ENCODE measurements around the gene STAG2. TPM values are rescaled to one million over a fixed set of nuclear protein-coding genes. Genes with fewer than 3 reads are reported as not detected.
"Not testable (repeated sequence)": the region's sequence is repeated elsewhere in the genome, so short reads cannot be mapped to it uniquely, and the experiment has no call there.

The STAG2 gene
- 10 to 100 TPM; 89.4 to 96.9 TPM for total RNA-seq

DNA sequence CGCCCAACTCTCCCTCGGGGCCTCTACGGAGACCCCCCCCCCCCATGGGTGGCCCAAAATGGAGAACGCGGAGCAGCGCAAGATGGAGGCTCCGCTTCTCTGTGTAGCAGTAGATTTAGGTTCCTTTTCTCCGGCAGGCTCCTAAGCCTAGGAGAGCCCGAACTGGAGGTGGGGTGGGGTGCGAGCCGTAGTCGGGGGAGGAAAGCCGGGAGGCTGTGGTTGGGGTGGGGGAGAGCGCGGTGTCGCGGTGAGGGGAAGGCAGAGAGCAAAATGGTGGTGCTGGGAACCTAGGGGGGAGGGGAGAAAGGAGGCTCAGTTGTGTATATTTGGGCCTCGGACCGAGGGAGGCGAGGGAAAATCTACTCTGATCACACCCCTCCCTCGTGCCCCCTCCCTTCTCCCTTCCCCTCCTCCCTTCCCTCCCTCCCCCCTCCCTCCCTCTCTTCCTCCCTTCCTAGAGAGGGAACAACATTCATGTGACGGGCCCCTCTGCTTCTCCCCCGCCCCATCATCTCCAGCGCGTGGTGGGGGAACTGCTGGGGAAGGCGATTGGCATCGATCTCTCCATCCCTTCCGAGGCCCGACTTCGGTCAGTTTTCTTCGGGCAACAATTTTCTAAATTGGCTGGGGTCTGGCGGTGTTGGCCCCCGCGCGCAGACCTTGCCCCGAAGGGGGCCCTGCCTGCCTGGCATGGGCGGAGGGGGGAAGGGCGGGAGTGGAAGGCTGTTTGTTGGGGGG, at the start of gene STAG2:
Gene STAG2, plus strand, starts transcription at position 439 of the 738 bp plus-strand sequence. CDS start 60,922 bp downstream, outside the sequence.
- H3K27me3 Mint-ChIP-seq = no peaks in the 10 kb centered on the region
- peak within 1 kb of the TSS; percentile 97 to 100 for H3K27ac Mint-ChIP-seq
- H3K36me3 Mint-ChIP-seq = peaks cover 16% of the 10 kb centered on the region
- H3K9me3 Mint-ChIP-seq = no peaks in the 10 kb centered on the region
- DNase-seq (ENCODE audit: low spot score) = peak; percentile 67
- H3K4me3 Mint-ChIP-seq = peak within 1 kb of the TSS; percentile 100
- H3K4me1 Mint-ChIP-seq (ENCODE audit: low read depth in 2 of 2) = peaks cover 19 to 27% of the 10 kb centered on the region in 2 donors
- ATAC-seq = peak; percentile 18 to 21

- H3K4me1 Mint-ChIP-seq (ENCODE audit: low read depth in 2 of 2) = no peaks in the 10 kb centered on the region
- DNase-seq (ENCODE audit: low spot score) (no peak), ATAC-seq (no peak)
- no peaks in the 10 kb centered on the region for H3K9me3 Mint-ChIP-seq
- no peaks in the 10 kb centered on the region for H3K36me3 Mint-ChIP-seq
- H3K27me3 Mint-ChIP-seq = no peaks in the 10 kb centered on the region
- no peak overlapping the region for H3K27ac Mint-ChIP-seq
- no peak overlapping the region for H3K4me3 Mint-ChIP-seq
These were observed 44.4 kb upstream of the STAG2 start for GRCh38 chrX:123917069-123917468.

GRCh38 chrX:123918106-123918721, 43.3 kb upstream of the STAG2 start:
- Mint-ChIP-seq H3K27ac (no peak overlapping the region), H3K27me3 (no peaks in the 10 kb centered on the region), H3K9me3 (no peaks in the 10 kb centered on the region), H3K4me1 (ENCODE audit: low read depth in 2 of 2) (no peaks in the 10 kb centered on the region), H3K4me3 (no peak overlapping the region), H3K36me3 (no peaks in the 10 kb centered on the region)
- DNase-seq (ENCODE audit: low spot score) (no peak), ATAC-seq (no peak)

- Mint-ChIP-seq H3K36me3 (no peaks in the 10 kb centered on the region), H3K4me3 (no peak overlapping the region), H3K27me3 (no peaks in the 10 kb centered on the region), H3K9me3 (no peaks in the 10 kb centered on the region), H3K27ac (no peak overlapping the region), H3K4me1 (ENCODE audit: low read depth in 2 of 2) (no peaks in the 10 kb centered on the region)
- ATAC-seq (peak in 1 of 2 donors; percentile 52), DNase-seq (ENCODE audit: low spot score) (no peak)
These were observed 41.3 kb upstream of the STAG2 start for GRCh38 chrX:123920105-123920785.

DNA sequence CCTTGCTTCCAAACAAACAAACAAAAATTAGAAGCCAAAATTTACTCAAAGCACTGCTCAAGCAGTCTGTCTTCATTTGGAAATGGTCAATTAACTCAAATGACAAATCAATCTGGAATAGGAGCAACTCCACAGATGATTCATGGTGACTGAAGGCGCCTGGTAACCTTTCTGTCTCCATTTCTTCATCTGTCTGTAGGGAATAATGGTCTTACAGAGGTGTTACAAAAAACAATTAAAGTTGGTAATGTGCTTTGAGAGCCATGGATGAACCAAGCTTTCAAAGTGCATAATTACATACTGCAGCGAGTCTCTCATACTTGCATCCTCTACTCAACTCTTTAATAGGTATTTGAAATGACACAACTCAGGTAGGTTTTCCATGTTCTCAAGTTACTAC, 38.3 kb upstream of the STAG2 start:
- H3K4me3 Mint-ChIP-seq = no peak overlapping the region
- no peaks in the 10 kb centered on the region for H3K36me3 Mint-ChIP-seq
- ATAC-seq (no peak), DNase-seq (ENCODE audit: low spot score) (no peak)
- H3K4me1 Mint-ChIP-seq (ENCODE audit: low read depth in 2 of 2) = no peaks in the 10 kb centered on the region
- H3K9me3 Mint-ChIP-seq = no peaks in the 10 kb centered on the region
- H3K27ac Mint-ChIP-seq = no peak overlapping the region
- no peaks in the 10 kb centered on the region for H3K27me3 Mint-ChIP-seq

- H3K27ac Mint-ChIP-seq = no peak overlapping the region
- no peak for DNase-seq (ENCODE audit: low spot score)
- H3K4me3 Mint-ChIP-seq = no peak overlapping the region
- H3K9me3 Mint-ChIP-seq = no peaks in the 10 kb centered on the region
- H3K36me3 Mint-ChIP-seq = no peaks in the 10 kb centered on the region
- no peaks in the 10 kb centered on the region for H3K27me3 Mint-ChIP-seq
- H3K4me1 Mint-ChIP-seq (ENCODE audit: low read depth in 2 of 2) = no peaks in the 10 kb centered on the region
- ATAC-seq = peak in 1 of 2 donors; percentile 36
These were observed 37.3 kb upstream of the STAG2 start for GRCh38 chrX:123924186-123924585.

DNA sequence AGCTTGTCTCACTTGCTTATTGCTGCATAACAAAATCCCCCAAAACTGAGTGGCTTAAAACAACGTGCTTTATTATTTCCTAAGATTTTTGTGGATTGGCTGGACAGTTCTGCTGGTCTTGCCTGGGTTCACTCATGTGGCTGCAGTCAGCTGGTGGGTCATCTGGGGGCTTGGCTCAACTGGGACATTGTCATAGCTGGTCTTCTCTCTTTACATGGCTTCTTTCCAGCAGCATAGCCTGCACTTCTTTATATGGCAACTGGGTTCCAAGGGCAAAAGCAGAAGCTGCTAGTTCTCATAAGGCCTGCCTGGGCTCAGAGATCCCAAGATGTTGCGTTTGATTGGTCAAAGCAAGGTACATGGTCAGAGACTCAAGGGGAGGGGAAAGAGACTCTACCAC, 33.7 kb upstream of the STAG2 start:
- no peak overlapping the region for H3K4me3 Mint-ChIP-seq
- no peaks in the 10 kb centered on the region for H3K36me3 Mint-ChIP-seq
- H3K27ac Mint-ChIP-seq = no peak overlapping the region
- H3K9me3 Mint-ChIP-seq = no peaks in the 10 kb centered on the region
- H3K27me3 Mint-ChIP-seq = no peaks in the 10 kb centered on the region
- no peak for DNase-seq (ENCODE audit: low spot score)
- ATAC-seq = no peak
- no peaks in the 10 kb centered on the region for H3K4me1 Mint-ChIP-seq (ENCODE audit: low read depth in 2 of 2)

DNA sequence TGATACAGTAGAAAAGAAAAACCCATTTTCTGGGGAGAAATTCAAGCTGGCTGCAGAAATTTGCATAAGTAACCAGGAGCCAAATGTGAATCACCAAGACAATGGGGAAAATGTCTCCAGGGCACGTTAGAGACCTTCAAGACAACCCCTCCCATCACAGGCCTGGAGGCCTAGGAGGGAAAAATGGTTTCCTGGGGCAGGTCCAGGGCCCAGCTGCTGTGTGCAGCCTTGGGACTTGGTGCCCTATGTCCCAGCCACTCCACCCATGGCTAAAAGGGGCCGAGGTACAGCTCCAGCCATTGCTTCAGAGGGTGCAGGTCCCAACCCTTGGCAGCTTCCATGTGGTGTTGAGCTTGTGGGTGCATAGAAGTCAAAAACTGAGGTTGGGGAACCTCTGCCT, 29.5 kb upstream of the STAG2 start:
- H3K27ac Mint-ChIP-seq; H3K9me3 Mint-ChIP-seq; H3K27me3 Mint-ChIP-seq; DNase-seq (ENCODE audit: low spot score); H3K4me1 Mint-ChIP-seq (ENCODE audit: low read depth in 2 of 2); ATAC-seq; H3K36me3 Mint-ChIP-seq; H3K4me3 Mint-ChIP-seq: not testable (repeated sequence)

GRCh38 chrX:123943074-123943473, 18.4 kb upstream of the STAG2 start:
- Mint-ChIP-seq H3K27ac (no peak overlapping the region), H3K4me3 (no peak overlapping the region), H3K9me3 (no peaks in the 10 kb centered on the region), H3K36me3 (no peaks in the 10 kb centered on the region), H3K4me1 (ENCODE audit: low read depth in 2 of 2) (no peaks in the 10 kb centered on the region), H3K27me3 (no peaks in the 10 kb centered on the region)
- no peak for ATAC-seq
- DNase-seq (ENCODE audit: low spot score) = no peak

DNA sequence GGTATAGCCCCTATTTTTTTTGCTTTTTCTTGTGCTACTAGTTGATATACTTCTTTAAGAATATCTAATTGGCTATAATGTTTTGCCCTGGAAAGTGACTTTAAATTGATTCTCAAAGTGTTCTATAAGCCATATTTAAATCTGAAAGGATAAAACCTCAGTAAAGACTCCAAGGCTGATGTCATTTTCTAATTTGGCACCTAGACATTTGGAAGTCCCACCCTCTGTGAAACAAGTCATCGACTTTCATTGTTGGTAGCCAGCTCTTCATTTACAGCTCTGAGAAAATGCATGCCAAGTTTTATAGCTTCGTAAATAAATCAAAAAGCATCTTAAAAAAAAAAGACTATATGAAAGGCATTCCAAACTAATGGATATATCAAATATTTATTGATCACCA, 18.0 kb upstream of the STAG2 start:
- Mint-ChIP-seq H3K36me3 (no peaks in the 10 kb centered on the region), H3K4me1 (ENCODE audit: low read depth in 2 of 2) (no peaks in the 10 kb centered on the region), H3K9me3 (no peaks in the 10 kb centered on the region), H3K4me3 (no peak overlapping the region), H3K27ac (no peak overlapping the region), H3K27me3 (no peaks in the 10 kb centered on the region)
- no peak for ATAC-seq
- DNase-seq (ENCODE audit: low spot score) = no peak

- Mint-ChIP-seq H3K9me3 (no peaks in the 10 kb centered on the region), H3K4me3 (no peak overlapping the region), H3K27ac (no peak overlapping the region), H3K36me3 (no peaks in the 10 kb centered on the region), H3K4me1 (ENCODE audit: low read depth in 2 of 2) (peaks cover 0 to 5% of the 10 kb centered on the region in 2 donors), H3K27me3 (no peaks in the 10 kb centered on the region)
- no peak for DNase-seq (ENCODE audit: low spot score)
- ATAC-seq = no peak
These were observed 11.7 kb upstream of the STAG2 start for GRCh38 chrX:123949846-123950245.

- peaks cover 14 to 22% of the 10 kb centered on the region in 2 donors for H3K4me1 Mint-ChIP-seq (ENCODE audit: low read depth in 2 of 2)
- H3K36me3 Mint-ChIP-seq = peaks cover 16% of the 10 kb centered on the region
- no peaks in the 10 kb centered on the region for H3K9me3 Mint-ChIP-seq
- ATAC-seq = no peak
- no peak for DNase-seq (ENCODE audit: low spot score)
- no peaks in the 10 kb centered on the region for H3K27me3 Mint-ChIP-seq
- peak overlapping the region; percentile 97 to 100 for H3K27ac Mint-ChIP-seq
- H3K4me3 Mint-ChIP-seq = peak overlapping the region; percentile 100
These were observed 2.0 kb upstream of the STAG2 start for GRCh38 chrX:123959281-123960063.

GRCh38 chrX:123960956-123961267, 594 bp upstream of the STAG2 start:
- ATAC-seq (no peak), DNase-seq (ENCODE audit: low spot score) (no peak)
- peaks cover 16% of the 10 kb centered on the region for H3K36me3 Mint-ChIP-seq
- H3K4me1 Mint-ChIP-seq (ENCODE audit: low read depth in 2 of 2) = peaks cover 16 to 26% of the 10 kb centered on the region in 2 donors
- no peaks in the 10 kb centered on the region for H3K9me3 Mint-ChIP-seq
- peak overlapping the region; percentile 97 to 100 for H3K27ac Mint-ChIP-seq
- H3K27me3 Mint-ChIP-seq = no peaks in the 10 kb centered on the region
- H3K4me3 Mint-ChIP-seq = peak overlapping the region; percentile 100

All from natural killer cell treated with Interleukin-12 subunit alpha and Interleukin-12 subunit beta and Interleukin-15 and Interleukin-18, amount 100 ng/mL, for 72 hours (primary cell).